ENCODE measurements around the gene CSDE1. TPM values are rescaled to one million over a fixed set of nuclear protein-coding genes. Genes with fewer than 3 reads are reported as not detected.
A peak's percentile ranks its signal among the peaks of the same experiment; 100 is the strongest.

Gene CSDE1
- total RNA-seq, 1 donor from 2014 or later = 538 TPM

- no peak overlapping the region for H3K4me3 Mint-ChIP-seq (ENCODE audit: unreplicated experiment)
- H3K27me3 Mint-ChIP-seq (ENCODE audit: unreplicated experiment) = peaks cover under 1% of the 10 kb centered on the region
- H3K36me3 Mint-ChIP-seq (ENCODE audit: low read depth, unreplicated experiment) = peaks cover 34% of the 10 kb centered on the region
- no peak for DNase-seq (ENCODE audit: low spot score)
- H3K9me3 Mint-ChIP-seq (ENCODE audit: unreplicated experiment) = no peaks in the 10 kb centered on the region
- no peaks in the 10 kb centered on the region for H3K4me1 Mint-ChIP-seq (ENCODE audit: unreplicated experiment)
- H3K27ac Mint-ChIP-seq (ENCODE audit: unreplicated experiment) = no peak overlapping the region
- TF ChIP-seq CTCF (IDR thresholded peaks at IDR 0.05; ENCODE audit: unreplicated experiment) = no peak
These were observed 20.4 kb downstream of the CSDE1 start for GRCh38 chr1:114737314-114737849.

GRCh38 chr1:114735479-114735878 is 22.3 kb downstream of the CSDE1 start:
- Mint-ChIP-seq H3K4me1 (ENCODE audit: unreplicated experiment) (no peaks in the 10 kb centered on the region), H3K27me3 (ENCODE audit: unreplicated experiment) (no peaks in the 10 kb centered on the region), H3K27ac (ENCODE audit: unreplicated experiment) (no peak overlapping the region), H3K36me3 (ENCODE audit: low read depth, unreplicated experiment) (peaks cover 44% of the 10 kb centered on the region), H3K4me3 (ENCODE audit: unreplicated experiment) (no peak overlapping the region), H3K9me3 (ENCODE audit: unreplicated experiment) (no peaks in the 10 kb centered on the region)
- no peak for TF ChIP-seq CTCF (IDR thresholded peaks at IDR 0.05; ENCODE audit: unreplicated experiment)
- no peak for DNase-seq (ENCODE audit: low spot score)

GRCh38 chr1:114729782-114730181 is 28.0 kb downstream of the CSDE1 start:
- H3K4me3 Mint-ChIP-seq (ENCODE audit: unreplicated experiment) = no peak overlapping the region
- no peak for TF ChIP-seq CTCF (IDR thresholded peaks at IDR 0.05; ENCODE audit: unreplicated experiment)
- no peaks in the 10 kb centered on the region for H3K9me3 Mint-ChIP-seq (ENCODE audit: unreplicated experiment)
- H3K36me3 Mint-ChIP-seq (ENCODE audit: low read depth, unreplicated experiment) = peaks cover 48% of the 10 kb centered on the region
- no peaks in the 10 kb centered on the region for H3K4me1 Mint-ChIP-seq (ENCODE audit: unreplicated experiment)
- H3K27me3 Mint-ChIP-seq (ENCODE audit: unreplicated experiment) = no peaks in the 10 kb centered on the region
- DNase-seq (ENCODE audit: low spot score) = no peak
- H3K27ac Mint-ChIP-seq (ENCODE audit: unreplicated experiment) = no peak overlapping the region

GRCh38 chr1:114728553-114728952 is 29.2 kb downstream of the CSDE1 start:
- Mint-ChIP-seq H3K4me1 (ENCODE audit: unreplicated experiment) (no peaks in the 10 kb centered on the region), H3K36me3 (ENCODE audit: low read depth, unreplicated experiment) (peaks cover 46% of the 10 kb centered on the region), H3K4me3 (ENCODE audit: unreplicated experiment) (no peak overlapping the region), H3K9me3 (ENCODE audit: unreplicated experiment) (no peaks in the 10 kb centered on the region), H3K27me3 (ENCODE audit: unreplicated experiment) (no peaks in the 10 kb centered on the region), H3K27ac (ENCODE audit: unreplicated experiment) (no peak overlapping the region)
- TF ChIP-seq CTCF (IDR thresholded peaks at IDR 0.05; ENCODE audit: unreplicated experiment) = no peak
- DNase-seq (ENCODE audit: low spot score) = no peak

- no peak for TF ChIP-seq CTCF (IDR thresholded peaks at IDR 0.05; ENCODE audit: unreplicated experiment)
- DNase-seq (ENCODE audit: low spot score) = no peak
- Mint-ChIP-seq H3K36me3 (ENCODE audit: low read depth, unreplicated experiment) (peaks cover 51% of the 10 kb centered on the region), H3K27me3 (ENCODE audit: unreplicated experiment) (no peaks in the 10 kb centered on the region), H3K27ac (ENCODE audit: unreplicated experiment) (no peak overlapping the region), H3K9me3 (ENCODE audit: unreplicated experiment) (no peaks in the 10 kb centered on the region), H3K4me1 (ENCODE audit: unreplicated experiment) (no peaks in the 10 kb centered on the region), H3K4me3 (ENCODE audit: unreplicated experiment) (peak overlapping the region; percentile 17)
These were observed 32.6 kb downstream of the CSDE1 start for GRCh38 chr1:114725230-114725629.
